ENCODE data around the gene RNF144B. TPM values are rescaled to one million over a fixed set of nuclear protein-coding genes. Genes with fewer than 3 reads are reported as not detected.

RNF144B gene
- total and polyA plus RNA-seq, 10 donors, result 6.5 to 82.5 (median 45.3) TPM

DNA sequence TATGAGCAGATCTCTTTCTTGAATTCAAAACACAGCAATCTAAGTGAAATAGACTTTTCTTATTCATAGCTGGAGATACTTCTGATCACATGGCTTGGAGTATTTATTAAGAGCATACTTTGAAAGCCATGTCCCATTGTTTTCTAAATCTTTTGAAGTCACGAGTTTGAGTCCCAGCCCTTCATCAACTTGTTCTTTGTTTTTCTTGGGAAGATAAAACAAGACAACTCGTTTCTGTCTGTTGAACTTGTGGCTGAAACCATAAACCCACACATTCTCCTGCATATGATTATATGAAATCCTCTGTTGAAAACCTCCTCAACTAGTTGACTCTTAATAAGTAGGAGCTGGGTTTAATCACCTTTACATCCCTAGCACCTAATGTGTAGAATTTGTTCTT, 3.3 kb downstream of the RNF144B start:
- TF ChIP-seq CTCF (IDR thresholded peaks at IDR 0.05 in 8 of 11, conservative IDR thresholded peaks at IDR 0.05 in 3 of 11), result no peak
- no peak for TF ChIP-seq POLR2A (IDR thresholded peaks at IDR 0.05)
- no peak for TF ChIP-seq POLR2AphosphoS5 (IDR thresholded peaks at IDR 0.05)
- Histone ChIP-seq H3K36me3 (peaks cover 0 to 31% (median 0%) of the 10 kb centered on the region in 6 donors), H3K4me3 (peak overlapping the region in 4 of 8 donors; percentile 54 to 72 (median 62)), H3K4me1 (peaks cover 0 to 90% (median 39%) of the 10 kb centered on the region in 6 donors), H3K27ac (peak overlapping the region in 5 of 8 donors; percentile 5 to 92 (median 84)), H3K9me3 (no peaks in the 10 kb centered on the region), H3K27me3 (replicated peaks in 1 of 7) (peaks cover 0 to 8% (median 0%) of the 10 kb centered on the region in 7 donors)
- no peak for DNase-seq
- WGBS, 5 donors, result 36 to 60% (median 50%) methylated on average over 2 of the region's 2 CpGs
- intact Hi-C loops (cut with DNase I; ENCODE audit: low total_unique reads), result no loop called here

GRCh38 chr6:18391023-18391422, 3.9 kb downstream of the RNF144B start:
- DNase-seq, result no peak
- Histone ChIP-seq H3K27me3 (replicated peaks in 1 of 7) (peaks cover 0 to 8% (median 0%) of the 10 kb centered on the region in 7 donors), H3K4me1 (peaks cover 0 to 93% (median 39%) of the 10 kb centered on the region in 6 donors), H3K36me3 (peaks cover 0 to 35% (median 0%) of the 10 kb centered on the region in 6 donors), H3K4me3 (peak overlapping the region in 3 of 8 donors; percentile 54 to 72 (median 59)), H3K27ac (peak overlapping the region in 5 of 8 donors; percentile 5 to 92 (median 84)), H3K9me3 (no peaks in the 10 kb centered on the region)
- 34 to 71% (median 51%) methylated on average over 3 of the region's 3 CpGs for WGBS, 5 donors
- TF ChIP-seq POLR2A (IDR thresholded peaks at IDR 0.05), result no peak
- intact Hi-C loops (cut with DNase I; ENCODE audit: low total_unique reads), result no loop called here

DNA sequence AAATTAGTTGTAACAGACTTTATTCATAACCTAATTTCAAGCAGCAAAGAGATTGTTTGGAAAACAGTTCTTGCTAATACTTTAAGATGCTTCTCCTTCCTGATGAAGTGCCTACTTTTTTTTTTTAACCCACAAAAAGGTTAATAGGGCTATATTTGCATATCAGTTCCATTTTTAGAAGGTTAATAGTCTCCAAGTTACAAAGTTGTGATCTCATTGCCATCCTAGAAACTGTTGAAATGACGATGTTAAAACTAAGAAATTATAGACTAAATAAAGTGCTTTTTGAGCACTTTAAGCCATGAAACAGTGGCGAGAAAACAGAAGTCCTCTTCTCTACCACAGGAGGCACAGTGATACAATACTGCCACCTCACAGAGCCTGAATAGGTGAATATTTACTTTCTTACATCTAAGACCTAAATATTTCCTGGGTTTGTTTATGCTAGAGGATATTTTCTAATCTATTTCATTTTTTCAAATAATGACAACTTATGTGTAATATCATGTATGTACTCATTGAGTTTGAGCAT, 5.3 kb downstream of the RNF144B start:
- H3K4me1 ChIP-seq, result peaks cover 0 to 93% (median 30%) of the 10 kb centered on the region in 6 donors
- intact Hi-C loops (cut with DNase I; ENCODE audit: low total_unique reads), result no loop called here

GRCh38 chr6:18393698-18394097, 6.5 kb downstream of the RNF144B start:
- Histone ChIP-seq H3K4me1 (peaks cover 0 to 93% (median 23%) of the 10 kb centered on the region in 6 donors), H3K27me3 (replicated peaks in 1 of 7) (peaks cover 0 to 4% (median 0%) of the 10 kb centered on the region in 7 donors), H3K4me3 (no peak overlapping the region), H3K36me3 (peaks cover 0 to 47% (median 0%) of the 10 kb centered on the region in 6 donors), H3K9me3 (no peaks in the 10 kb centered on the region), H3K27ac (peak overlapping the region in 2 of 8 donors; percentile 9 to 14)
- 86 to 96% (median 96%) methylated on average over 2 of the region's 2 CpGs for WGBS, 5 donors
- TF ChIP-seq POLR2A (IDR thresholded peaks at IDR 0.05), result no peak
- no peak for TF ChIP-seq POLR2AphosphoS5 (IDR thresholded peaks at IDR 0.05)
- no peak for TF ChIP-seq CTCF (IDR thresholded peaks at IDR 0.05 in 8 of 11, conservative IDR thresholded peaks at IDR 0.05 in 3 of 11)
- intact Hi-C loops (cut with DNase I; ENCODE audit: low total_unique reads), result no loop called here
- DNase-seq, result no peak

More for the DNA sequence above, 5.3 kb downstream of the RNF144B start:
- TF ChIP-seq POLR2AphosphoS5 (IDR thresholded peaks at IDR 0.05) (no peak), POLR2A (IDR thresholded peaks at IDR 0.05) (no peak), CTCF (IDR thresholded peaks at IDR 0.05 in 8 of 11, conservative IDR thresholded peaks at IDR 0.05 in 3 of 11) (no peak)
- peak overlapping the region in 1 of 8 donors; percentile 9 for H3K4me3 ChIP-seq
- no peak for DNase-seq
- peak overlapping the region in 4 of 8 donors; percentile 15 to 92 (median 55) for H3K27ac ChIP-seq
- H3K9me3 ChIP-seq, result no peaks in the 10 kb centered on the region
- 49 to 72% (median 61%) methylated on average over 2 of the region's 2 CpGs for WGBS, 5 donors
- peaks cover 0 to 8% (median 0%) of the 10 kb centered on the region in 7 donors for H3K27me3 ChIP-seq (replicated peaks in 1 of 7)
- peaks cover 0 to 42% (median 0%) of the 10 kb centered on the region in 6 donors for H3K36me3 ChIP-seq

Data from spleen (tissue), 11 donors.